Jurkat, Clone E6-1 (cell line): ENCODE data around the gene CACNA2D3.
"Not testable (repeated sequence)": the region's sequence is repeated elsewhere in the genome, so short reads cannot be mapped to it uniquely, and the experiment has no call there.

Source experiments
- DNase-seq: peaks from one replicate; pipeline ENCODE4 v3.0.0-alpha.2; 2011; ENCODE audit warnings: low read depth, low spot score
- H3K4me3 ChIP-seq: 2 replicates; pipeline ENCODE4 v1.5.1; 2011; ENCODE audit warnings: mild to moderate bottlenecking, low read length, control low read depth, moderate library complexity

The CACNA2D3 gene

DNA sequence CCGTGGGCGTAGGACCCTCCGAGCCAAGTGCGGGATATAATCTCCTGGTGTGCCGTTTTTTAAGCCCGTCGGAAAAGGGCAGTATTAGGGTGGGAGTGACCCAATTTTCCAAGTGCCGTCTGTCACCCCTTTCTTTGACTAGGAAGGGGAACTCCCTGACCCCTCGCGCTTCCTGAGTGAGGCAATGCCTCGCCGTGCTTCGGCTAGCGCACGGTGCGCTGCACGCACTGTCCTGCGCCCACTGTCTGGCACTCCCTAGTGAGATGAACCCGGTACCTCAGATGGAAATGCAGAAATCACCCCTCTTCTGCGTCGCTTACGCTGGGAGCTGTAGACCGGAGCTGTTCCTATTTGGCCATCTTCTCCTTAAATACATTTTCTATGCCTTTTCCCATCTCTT lies 342.2 kb downstream of the CACNA2D3 start:
- DNase-seq, H3K4me3 ChIP-seq: not testable (repeated sequence)

DNA sequence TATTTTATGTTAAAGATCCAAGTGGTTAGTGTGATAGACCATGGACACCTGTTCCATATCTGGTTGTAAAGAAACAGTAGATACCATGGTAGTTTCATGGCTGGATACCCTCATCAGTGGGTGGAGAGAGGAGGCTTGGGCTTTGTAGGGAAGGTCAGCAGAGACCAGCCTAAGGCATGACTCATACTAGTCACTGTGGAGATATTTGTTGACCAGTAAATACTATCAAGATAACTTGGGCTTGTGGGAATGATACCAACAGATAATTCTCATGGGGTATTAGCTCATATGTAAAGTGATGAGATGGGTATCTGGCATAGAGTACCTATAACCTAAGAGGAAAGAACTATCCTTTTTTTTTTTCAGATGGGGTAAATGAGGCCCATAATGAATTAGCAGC lies 354.5 kb downstream of the CACNA2D3 start:
- H3K4me3 ChIP-seq, result no peak overlapping the region
- DNase-seq, result no peak

DNA sequence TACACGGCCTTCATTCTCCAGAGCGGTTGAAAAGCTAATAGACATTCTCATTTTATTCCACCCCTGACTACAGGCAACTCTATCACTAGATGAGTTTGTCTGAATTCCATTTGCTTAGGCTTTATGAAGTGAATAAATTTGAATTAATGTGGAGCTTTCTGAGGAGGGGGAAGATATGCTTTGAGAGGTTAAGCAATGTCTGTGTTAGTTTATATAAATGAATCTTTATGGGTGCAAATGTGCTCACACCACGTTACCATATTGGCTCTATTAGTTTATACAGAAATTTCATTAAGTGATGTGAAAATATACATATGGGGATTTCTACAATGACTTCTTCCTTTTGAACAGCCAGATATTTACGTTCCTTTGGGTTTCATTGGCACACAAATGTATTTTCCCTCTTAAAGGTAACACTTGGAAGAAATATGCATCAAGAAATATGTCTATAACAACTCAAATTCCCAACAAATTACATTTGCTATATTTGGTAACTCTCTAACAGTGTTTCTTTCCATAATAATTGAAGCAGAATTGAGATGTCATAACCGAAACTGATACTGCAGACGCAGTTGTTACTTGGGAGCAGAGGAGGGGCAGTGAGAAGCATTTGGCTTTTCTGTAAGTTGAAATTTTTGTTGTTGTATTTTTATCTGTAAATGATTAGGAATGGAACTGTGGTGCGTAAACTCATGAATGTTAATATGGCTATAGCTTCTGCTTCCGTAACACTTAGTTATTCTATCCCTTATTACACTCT lies 359.4 kb downstream of the CACNA2D3 start:
- DNase-seq, result no peak
- H3K4me3 ChIP-seq, result no peak overlapping the region

GRCh38 chr3:54484334-54484733 lies 362.0 kb downstream of the CACNA2D3 start:
- H3K4me3 ChIP-seq, result no peak overlapping the region
- no peak for DNase-seq

- H3K4me3 ChIP-seq, result no peak overlapping the region
These were observed 364.0 kb downstream of the CACNA2D3 start for GRCh38 chr3:54486317-54486716.

GRCh38 chr3:54488297-54488696 lies 365.9 kb downstream of the CACNA2D3 start:
- no peak for DNase-seq
- H3K4me3 ChIP-seq, result no peak overlapping the region

More at GRCh38 chr3:54486317-54486716, 364.0 kb downstream of the CACNA2D3 start:
- no peak for DNase-seq

- no peak for DNase-seq
- no peak overlapping the region for H3K4me3 ChIP-seq
These were observed 371.9 kb downstream of the CACNA2D3 start for GRCh38 chr3:54494209-54494608.

DNA sequence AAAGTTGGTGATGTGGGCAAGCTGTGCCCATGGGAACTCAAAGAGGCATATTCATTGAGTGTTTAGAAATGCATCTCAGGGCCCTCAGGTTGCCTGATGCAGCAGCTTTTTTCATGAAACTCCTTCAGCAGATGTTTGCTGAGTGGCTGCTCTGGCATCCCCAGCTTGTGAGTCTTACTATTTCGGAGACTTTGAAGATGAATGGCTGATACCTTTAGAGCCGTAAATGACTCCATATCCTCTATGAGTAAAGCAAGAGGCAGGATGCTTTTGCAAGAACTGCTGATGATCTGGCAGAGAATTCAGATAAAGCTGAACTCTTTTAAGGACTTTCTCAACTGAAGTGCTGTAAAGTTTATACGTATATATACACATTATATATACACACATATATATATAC lies 384.3 kb downstream of the CACNA2D3 start:
- H3K4me3 ChIP-seq, result no peak overlapping the region
- no peak for DNase-seq

GRCh38 chr3:54507876-54508460 lies 385.6 kb downstream of the CACNA2D3 start:
- no peak for DNase-seq
- no peak overlapping the region for H3K4me3 ChIP-seq

GRCh38 chr3:54510506-54510905 lies 388.2 kb downstream of the CACNA2D3 start:
- no peak for DNase-seq
- H3K4me3 ChIP-seq, result no peak overlapping the region

GRCh38 chr3:54511766-54512365 lies 389.5 kb downstream of the CACNA2D3 start:
- no peak for DNase-seq
- no peak overlapping the region for H3K4me3 ChIP-seq

- DNase-seq, result no peak
- no peak overlapping the region for H3K4me3 ChIP-seq
These were observed 391.7 kb downstream of the CACNA2D3 start for GRCh38 chr3:54514006-54514405.

DNA sequence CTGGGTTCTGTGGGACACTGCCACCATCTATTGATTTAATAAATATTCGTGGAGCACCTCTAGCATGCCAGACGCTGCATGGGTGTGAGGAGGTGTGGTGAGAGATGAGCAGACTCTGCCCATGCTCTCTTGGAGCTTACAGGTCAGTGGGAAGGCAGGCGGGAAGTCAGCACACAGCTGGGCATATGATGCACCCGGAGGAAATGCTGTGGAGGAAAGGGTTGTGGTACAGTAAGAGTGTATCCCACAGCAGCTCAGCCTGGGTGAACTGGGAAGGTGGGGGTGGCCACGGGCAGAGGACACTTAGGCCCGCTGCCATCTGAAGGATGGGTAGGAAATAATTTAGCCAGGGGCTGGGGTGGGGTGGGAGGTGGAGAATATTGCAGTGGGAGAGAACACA lies 392.1 kb downstream of the CACNA2D3 start:
- H3K4me3 ChIP-seq, result no peak overlapping the region
- no peak for DNase-seq

DNA sequence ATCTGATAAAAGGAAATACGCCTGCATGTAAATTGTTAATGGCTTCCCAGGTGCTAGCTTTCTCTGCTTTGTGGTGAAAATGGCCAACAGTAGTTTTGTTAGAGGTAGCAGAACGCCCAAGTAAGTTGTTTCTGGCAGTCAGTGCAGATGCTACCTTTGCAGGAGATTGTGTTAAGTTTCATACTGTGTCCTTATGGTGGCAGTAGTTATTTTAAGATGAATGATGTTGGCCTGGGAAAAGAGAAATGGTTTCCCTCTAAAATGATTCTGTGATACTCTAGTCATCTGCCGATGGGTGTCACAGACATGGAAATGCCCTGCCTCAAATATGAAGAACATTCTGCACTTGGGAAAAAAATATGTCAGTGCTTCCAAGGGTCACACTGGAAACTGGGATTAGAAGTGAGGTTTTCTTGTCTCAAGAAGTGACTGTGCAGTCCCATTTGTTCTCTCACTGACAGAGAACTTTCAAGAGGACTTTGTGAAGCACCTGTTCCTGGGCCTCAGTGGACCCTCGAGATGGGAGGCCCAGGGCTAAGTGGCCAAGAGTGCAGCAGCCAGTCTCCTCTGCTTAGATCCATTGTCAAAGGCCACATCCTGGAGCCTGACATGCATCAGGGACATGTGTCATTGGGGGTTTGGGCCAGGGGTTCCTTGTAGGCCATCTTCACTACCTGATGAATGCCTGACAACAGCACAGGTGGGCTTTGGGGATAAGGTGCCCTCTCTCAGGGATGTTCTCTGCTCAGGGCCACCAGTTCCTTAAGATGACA lies 393.3 kb downstream of the CACNA2D3 start:
- no peak overlapping the region for H3K4me3 ChIP-seq
- no peak for DNase-seq

DNA sequence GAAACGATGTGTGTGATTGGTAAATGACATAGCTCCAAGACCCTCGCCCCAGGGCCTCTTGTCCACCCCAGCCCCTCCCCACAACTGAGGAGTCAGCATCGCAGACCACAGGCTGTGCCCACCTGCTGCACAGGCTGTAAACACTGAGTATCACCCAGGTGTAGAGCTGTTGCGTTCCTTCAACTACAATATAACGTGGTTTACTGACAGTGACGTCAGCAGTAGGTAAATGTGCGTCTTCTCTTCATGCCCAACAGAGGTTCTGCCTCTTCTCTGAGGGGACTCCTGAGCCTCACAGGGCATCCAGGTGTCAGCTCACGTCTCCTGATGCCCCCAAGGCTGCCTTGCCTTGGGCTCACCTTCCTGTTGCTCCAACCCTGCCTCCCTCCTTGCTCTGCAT lies 395.1 kb downstream of the CACNA2D3 start:
- no peak overlapping the region for H3K4me3 ChIP-seq
- no peak for DNase-seq

DNA sequence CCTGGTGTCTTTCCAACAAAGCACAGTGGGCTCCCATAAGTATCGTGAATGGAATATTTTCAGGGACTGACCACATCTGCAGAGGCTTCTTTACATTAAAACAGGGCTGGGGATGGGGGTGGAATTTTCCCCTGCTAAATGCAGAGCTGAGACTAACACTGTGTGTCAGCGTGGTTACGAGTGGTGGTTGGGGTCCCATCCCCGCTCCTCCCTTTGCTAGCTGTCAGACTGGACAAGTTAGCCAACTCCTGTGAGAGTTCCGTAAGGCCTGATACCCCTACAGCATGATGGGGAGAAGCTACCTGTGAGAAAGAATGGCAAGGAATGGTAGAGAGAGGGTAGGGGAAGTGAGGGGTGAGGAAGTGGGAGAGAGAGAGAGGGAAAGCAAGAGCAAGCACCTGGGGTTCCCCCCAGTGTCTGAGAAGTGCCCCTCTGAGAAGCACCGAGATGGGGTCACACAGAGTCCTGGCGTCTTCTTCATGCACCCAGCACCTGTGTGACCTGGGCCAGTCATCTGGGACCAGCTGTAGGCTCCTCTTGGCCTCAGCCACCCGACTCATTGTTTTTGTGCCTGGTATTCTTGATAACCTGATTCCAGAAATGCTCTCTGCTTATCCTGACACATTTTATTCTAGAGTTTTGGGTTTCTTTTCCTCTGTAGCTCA lies 395.8 kb downstream of the CACNA2D3 start:
- no peak overlapping the region for H3K4me3 ChIP-seq
- DNase-seq, result no peak

GRCh38 chr3:54519493-54519892 lies 397.1 kb downstream of the CACNA2D3 start:
- DNase-seq, result no peak
- H3K4me3 ChIP-seq, result no peak overlapping the region

DNA sequence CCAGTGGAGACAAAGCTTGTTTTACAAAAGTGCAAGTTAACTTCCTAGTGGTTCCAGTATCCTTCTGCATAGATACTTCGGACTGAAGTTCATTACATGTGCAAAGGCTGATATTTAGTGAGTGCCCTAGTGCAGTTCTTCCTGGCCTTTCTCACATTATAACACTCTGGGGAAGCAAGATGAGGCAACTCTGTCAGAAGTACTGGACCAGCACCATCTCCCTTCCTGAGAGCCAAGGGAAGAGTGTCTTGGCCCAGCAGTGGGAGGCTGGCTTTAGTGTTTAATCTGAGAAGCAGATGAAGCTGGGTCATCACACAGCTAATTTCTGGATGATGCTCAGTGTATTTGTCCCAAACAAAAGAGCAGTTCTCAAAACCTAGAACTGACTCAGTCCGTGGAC lies 397.7 kb downstream of the CACNA2D3 start:
- no peak for DNase-seq

GRCh38 chr3:54527521-54527920 lies 405.2 kb downstream of the CACNA2D3 start:
- DNase-seq, result no peak
- H3K4me3 ChIP-seq, result no peak overlapping the region

More for the DNA sequence above, 397.7 kb downstream of the CACNA2D3 start:
- no peak overlapping the region for H3K4me3 ChIP-seq
